ENCODE results near the gene WBP1L. TPM values are rescaled to one million over a fixed set of nuclear protein-coding genes. Genes with fewer than 3 reads are reported as not detected.

Gene WBP1L
- total RNA-seq, 4 donors from 2014 or later: 89.4 to 191 (median 158) TPM

GRCh38 chr10:102814453-102814871 is 70.7 kb downstream of the WBP1L start:
- H3K4me1 ChIP-seq: peaks cover 0 to 70% (median 36%) of the 10 kb centered on the region in 4 donors

GRCh38 chr10:102814873-102815661 is 71.3 kb downstream of the WBP1L start:
- peaks cover 0 to 70% (median 36%) of the 10 kb centered on the region in 4 donors for H3K4me1 ChIP-seq
- WGBS, 2 donors: 61 to 66% methylated on average over 22 to 23 of the region's 23 CpGs

More at GRCh38 chr10:102814453-102814871, 70.7 kb downstream of the WBP1L start:
- Histone ChIP-seq H3K4me3 (no peak overlapping the region), H3K27me3 (no peaks in the 10 kb centered on the region), H3K9me3 (no peaks in the 10 kb centered on the region), H3K36me3 (peaks cover 0 to 46% (median 12%) of the 10 kb centered on the region in 3 donors), H3K27ac (peak overlapping the region; percentile 72 to 98 (median 90))
- WGBS, 2 donors: 18 to 23% methylated on average over 8 of the region's 8 CpGs
- DNase-seq (ENCODE audit: low spot score in 2 of 2): peak; percentile 45 to 48
- TF ChIP-seq EP300 (IDR thresholded peaks at IDR 0.05) (no peak), CTCF (IDR thresholded peaks at IDR 0.05) (no peak), POLR2A (IDR thresholded peaks at IDR 0.05) (no peak)

GRCh38 chr10:102815790-102816549 is 72.2 kb downstream of the WBP1L start:
- no peak for TF ChIP-seq CTCF (IDR thresholded peaks at IDR 0.05)
- peak; percentile 17 to 34 for TF ChIP-seq POLR2A (IDR thresholded peaks at IDR 0.05)
- TF ChIP-seq EP300 (IDR thresholded peaks at IDR 0.05): peak; percentile 88 to 91
- H3K27me3 ChIP-seq: no peaks in the 10 kb centered on the region
- peak; percentile 32 to 69 for DNase-seq (ENCODE audit: low spot score in 2 of 2)
- H3K4me3 ChIP-seq: no peak overlapping the region
- peaks cover 0 to 33% (median 7%) of the 10 kb centered on the region in 3 donors for H3K36me3 ChIP-seq
- WGBS, 2 donors: 14 to 24% methylated on average over 12 of the region's 12 CpGs
- peak overlapping the region; percentile 72 to 98 (median 90) for H3K27ac ChIP-seq
- no peaks in the 10 kb centered on the region for H3K9me3 ChIP-seq
- peaks cover 0 to 70% (median 36%) of the 10 kb centered on the region in 4 donors for H3K4me1 ChIP-seq

More at GRCh38 chr10:102814873-102815661, 71.3 kb downstream of the WBP1L start:
- TF ChIP-seq CTCF (IDR thresholded peaks at IDR 0.05): no peak
- TF ChIP-seq POLR2A (IDR thresholded peaks at IDR 0.05): no peak
- no peak for TF ChIP-seq EP300 (IDR thresholded peaks at IDR 0.05)
- H3K4me3 ChIP-seq: no peak overlapping the region
- peak; percentile 74 for DNase-seq (ENCODE audit: low spot score in 2 of 2)
- no peaks in the 10 kb centered on the region for H3K9me3 ChIP-seq
- H3K27ac ChIP-seq: peak overlapping the region; percentile 72 to 98 (median 90)
- no peaks in the 10 kb centered on the region for H3K27me3 ChIP-seq
- H3K36me3 ChIP-seq: peaks cover 0 to 41% (median 12%) of the 10 kb centered on the region in 3 donors

GRCh38 chr10:102817175-102817574 is 73.4 kb downstream of the WBP1L start:
- no peaks in the 10 kb centered on the region for H3K9me3 ChIP-seq
- TF ChIP-seq CTCF (IDR thresholded peaks at IDR 0.05) (no peak), EP300 (IDR thresholded peaks at IDR 0.05) (no peak), POLR2A (IDR thresholded peaks at IDR 0.05) (no peak)
- peaks cover 0 to 64% (median 36%) of the 10 kb centered on the region in 4 donors for H3K4me1 ChIP-seq
- WGBS, 2 donors: 92 to 97% methylated on average over 4 of the region's 4 CpGs
- no peak for DNase-seq (ENCODE audit: low spot score in 2 of 2)
- no peak overlapping the region for H3K4me3 ChIP-seq
- H3K27me3 ChIP-seq: no peaks in the 10 kb centered on the region
- H3K36me3 ChIP-seq: peaks cover 0 to 21% (median 4%) of the 10 kb centered on the region in 3 donors
- H3K27ac ChIP-seq: peak overlapping the region in 3 of 4 donors; percentile 72 to 98 (median 95)

Measured in tibial nerve (tissue), 4 donors.